ENCODE data around the gene PPP1R15B.
A peak's percentile ranks its signal among the peaks of the same experiment; 100 is the strongest.

DNA sequence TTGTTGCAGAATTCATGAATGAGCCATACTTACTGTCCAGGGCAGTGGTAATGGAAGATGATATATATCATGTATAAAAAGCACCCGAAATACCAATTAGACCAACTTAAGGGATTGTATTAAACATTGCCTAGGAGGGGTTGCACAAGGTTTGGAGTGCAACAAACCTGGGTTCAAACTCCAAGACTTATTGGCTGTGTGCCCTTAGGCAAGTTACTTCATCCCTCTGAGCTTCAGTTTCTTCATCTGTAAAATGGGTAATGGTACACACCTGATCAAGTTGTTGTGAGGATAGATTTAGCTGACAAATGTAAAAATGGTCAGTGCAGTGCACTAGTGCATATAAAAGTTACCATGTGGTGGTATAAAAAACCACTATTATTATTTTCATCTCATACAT lies 9.8 kb upstream of the PPP1R15B start:
- TF ChIP-seq CTCF (IDR thresholded peaks at IDR 0.05; ENCODE audit: low read depth, low read length, missing input control), result no peak
- peak; percentile 22 to 71 for TF ChIP-seq JUND (IDR thresholded peaks at IDR 0.05)
- peak; percentile 56 for TF ChIP-seq MAX (IDR thresholded peaks at IDR 0.05)
- peak in 1 of 2 donors; percentile 9 for TF ChIP-seq RAD21 (IDR thresholded peaks at IDR 0.05)
- peak; percentile 31 for TF ChIP-seq YY1 (IDR thresholded peaks at IDR 0.05)
- TF ChIP-seq FOXA1 (IDR thresholded peaks at IDR 0.05), result peak; percentile 13
- TF ChIP-seq EGR1 (IDR thresholded peaks at IDR 0.05; ENCODE audit: low read depth in 2 of 2), result no peak
- no peak for TF ChIP-seq TAF1 (conservative IDR thresholded peaks at IDR 0.05)
- TF ChIP-seq HNF4A (conservative IDR thresholded peaks at IDR 0.05), result peak; percentile 92 to 97
- TF ChIP-seq RXRA (IDR thresholded peaks at IDR 0.05), result peak; percentile 81 to 90
- peak in 1 of 2 donors; percentile 12 for TF ChIP-seq GABPA (IDR thresholded peaks at IDR 0.05 in 1 of 2, conservative IDR thresholded peaks at IDR 0.05 in 1 of 2)
- TF ChIP-seq SP1 (IDR thresholded peaks at IDR 0.05), result peak; percentile 51
- TF ChIP-seq, protein P1, sequence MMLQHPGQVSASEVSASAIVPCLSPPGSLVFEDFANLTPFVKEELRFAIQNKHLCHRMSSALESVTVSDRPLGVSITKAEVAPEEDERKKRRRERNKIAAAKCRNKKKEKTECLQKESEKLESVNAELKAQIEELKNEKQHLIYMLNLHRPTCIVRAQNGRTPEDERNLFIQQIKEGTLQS (IDR thresholded peaks at IDR 0.05), result no peak
